Progenitor cell of endocrine pancreas (in vitro differentiated cells): ENCODE results near the gene MRRF. TPM values are rescaled to one million over a fixed set of nuclear protein-coding genes. Genes with fewer than 3 reads are reported as not detected.
A peak's percentile ranks its signal among the peaks of the same experiment; 100 is the strongest.

ENCODE experiments used
- DNase-seq: peaks from one replicate; pipeline ENCODE4 v3.0.0; 2021; ENCODE audit warnings: low spot score; ENCODE audit not compliant: unreplicated experiment
- H3K27ac Mint-ChIP-seq: 2 replicates; pipeline ENCODE4 v1.8.0; 2021; ENCODE audit warnings: mild to moderate bottlenecking, moderate library complexity, mixed read lengths
- H3K27me3 Mint-ChIP-seq: 2 replicates; pipeline ENCODE4 v1.8.0; 2021; ENCODE audit warnings: mixed read lengths
- H3K36me3 Mint-ChIP-seq: 2 replicates; pipeline ENCODE4 v1.8.0; 2022; ENCODE audit warnings: mixed read lengths; ENCODE audit not compliant: insufficient read depth
- H3K4me1 Mint-ChIP-seq: 2 replicates; pipeline ENCODE4 v1.8.0; 2021; ENCODE audit warnings: low read depth, mixed read lengths
- H3K4me3 Mint-ChIP-seq: 2 replicates; pipeline ENCODE4 v1.8.0; 2021; ENCODE audit warnings: low read depth, mild to moderate bottlenecking, moderate library complexity, mixed read lengths
- H3K9me3 Mint-ChIP-seq: 2 replicates; pipeline ENCODE4 v1.8.0; 2021; ENCODE audit warnings: low read depth, mixed read lengths
- total RNA-seq: library from RNA; stranded (reverse); gene quantifications from 2 replicates; pipeline ENCODE4 v1.2.1, GENCODE V29; 2021
- TF ChIP-seq, protein P1 (sequence below): fragments of 200-600 bp; sonication (generic); IDR thresholded peaks from one replicate; pipeline ENCODE4 v1.5.0; 2021; ENCODE audit warnings: antibody characterized with exemption, mild to moderate bottlenecking; ENCODE audit not compliant: unreplicated experiment

Gene MRRF
- total RNA-seq, 1 donor from 2014 or later: 34.3 TPM

GRCh38 chr9:122297512-122297911 lies 32.8 kb downstream of the MRRF start:
- Mint-ChIP-seq H3K27me3 (no peaks in the 10 kb centered on the region), H3K9me3 (no peaks in the 10 kb centered on the region), H3K4me1 (no peaks in the 10 kb centered on the region), H3K4me3 (no peak overlapping the region), H3K27ac (no peak overlapping the region), H3K36me3 (peaks cover 15% of the 10 kb centered on the region)
- no peak for DNase-seq
- TF ChIP-seq, protein P1, sequence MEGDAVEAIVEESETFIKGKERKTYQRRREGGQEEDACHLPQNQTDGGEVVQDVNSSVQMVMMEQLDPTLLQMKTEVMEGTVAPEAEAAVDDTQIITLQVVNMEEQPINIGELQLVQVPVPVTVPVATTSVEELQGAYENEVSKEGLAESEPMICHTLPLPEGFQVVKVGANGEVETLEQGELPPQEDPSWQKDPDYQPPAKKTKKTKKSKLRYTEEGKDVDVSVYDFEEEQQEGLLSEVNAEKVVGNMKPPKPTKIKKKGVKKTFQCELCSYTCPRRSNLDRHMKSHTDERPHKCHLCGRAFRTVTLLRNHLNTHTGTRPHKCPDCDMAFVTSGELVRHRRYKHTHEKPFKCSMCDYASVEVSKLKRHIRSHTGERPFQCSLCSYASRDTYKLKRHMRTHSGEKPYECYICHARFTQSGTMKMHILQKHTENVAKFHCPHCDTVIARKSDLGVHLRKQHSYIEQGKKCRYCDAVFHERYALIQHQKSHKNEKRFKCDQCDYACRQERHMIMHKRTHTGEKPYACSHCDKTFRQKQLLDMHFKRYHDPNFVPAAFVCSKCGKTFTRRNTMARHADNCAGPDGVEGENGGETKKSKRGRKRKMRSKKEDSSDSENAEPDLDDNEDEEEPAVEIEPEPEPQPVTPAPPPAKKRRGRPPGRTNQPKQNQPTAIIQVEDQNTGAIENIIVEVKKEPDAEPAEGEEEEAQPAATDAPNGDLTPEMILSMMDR: no peak

- TF ChIP-seq, protein P1: no peak
- Mint-ChIP-seq H3K9me3 (no peaks in the 10 kb centered on the region), H3K4me3 (no peak overlapping the region), H3K4me1 (peaks cover 1% of the 10 kb centered on the region), H3K36me3 (peaks cover 12% of the 10 kb centered on the region), H3K27ac (no peak overlapping the region), H3K27me3 (no peaks in the 10 kb centered on the region)
- DNase-seq: no peak
These were observed 37.8 kb downstream of the MRRF start for GRCh38 chr9:122302237-122303093.

- no peaks in the 10 kb centered on the region for H3K27me3 Mint-ChIP-seq
- no peak overlapping the region for H3K4me3 Mint-ChIP-seq
- peaks cover 4% of the 10 kb centered on the region for H3K36me3 Mint-ChIP-seq
- H3K27ac Mint-ChIP-seq: peak overlapping the region; percentile 8
- no peaks in the 10 kb centered on the region for H3K9me3 Mint-ChIP-seq
- TF ChIP-seq, protein P1: no peak
- no peak for DNase-seq
- H3K4me1 Mint-ChIP-seq: peaks cover 1% of the 10 kb centered on the region
These were observed 42.4 kb downstream of the MRRF start for GRCh38 chr9:122307061-122307460.

GRCh38 chr9:122307925-122308324 lies 43.2 kb downstream of the MRRF start:
- TF ChIP-seq, protein P1: no peak
- H3K27ac Mint-ChIP-seq: no peak overlapping the region
- peaks cover 4% of the 10 kb centered on the region for H3K36me3 Mint-ChIP-seq
- H3K27me3 Mint-ChIP-seq: no peaks in the 10 kb centered on the region
- peaks cover 1% of the 10 kb centered on the region for H3K4me1 Mint-ChIP-seq
- no peak overlapping the region for H3K4me3 Mint-ChIP-seq
- H3K9me3 Mint-ChIP-seq: no peaks in the 10 kb centered on the region
- DNase-seq: no peak

- Mint-ChIP-seq H3K27ac (no peak overlapping the region), H3K27me3 (no peaks in the 10 kb centered on the region), H3K4me3 (no peak overlapping the region), H3K36me3 (peaks cover 8% of the 10 kb centered on the region), H3K4me1 (peaks cover 1% of the 10 kb centered on the region), H3K9me3 (no peaks in the 10 kb centered on the region)
- no peak for DNase-seq
- TF ChIP-seq, protein P1: no peak
These were observed 45.2 kb downstream of the MRRF start for GRCh38 chr9:122309861-122310260.
